Neuron (in vitro differentiated cells): ENCODE results near the gene TAS2R39.
"Not testable (repeated sequence)": the region's sequence is repeated elsewhere in the genome, so short reads cannot be mapped to it uniquely, and the experiment has no call there.

Experiments used
- H2AFZ ChIP-seq: one replicate; pipeline ENCODE4 v1.6.1; 2013; ENCODE audit warnings: low read depth, mild to moderate bottlenecking, inconsistent platforms, low read length, moderate library complexity
- H3K27me3 ChIP-seq: one replicate; pipeline ENCODE4 v1.6.1; 2013; ENCODE audit warnings: low read length; ENCODE audit not compliant: insufficient read depth
- H3K36me3 ChIP-seq: one replicate; pipeline ENCODE4 v1.6.1; 2013; ENCODE audit warnings: low read length; ENCODE audit not compliant: insufficient read depth
- H3K4me1 ChIP-seq: one replicate; pipeline ENCODE4 v1.6.1; 2013; ENCODE audit warnings: low read length; ENCODE audit not compliant: insufficient read depth
- H3K4me3 ChIP-seq: 2 replicates; pipeline ENCODE4 v1.5.1; 2013; ENCODE audit warnings: mild to moderate bottlenecking, low read length, moderate library complexity
- H3K9me3 ChIP-seq: one replicate; pipeline ENCODE4 v1.6.1; 2013; ENCODE audit warnings: low read length

Gene TAS2R39

DNA sequence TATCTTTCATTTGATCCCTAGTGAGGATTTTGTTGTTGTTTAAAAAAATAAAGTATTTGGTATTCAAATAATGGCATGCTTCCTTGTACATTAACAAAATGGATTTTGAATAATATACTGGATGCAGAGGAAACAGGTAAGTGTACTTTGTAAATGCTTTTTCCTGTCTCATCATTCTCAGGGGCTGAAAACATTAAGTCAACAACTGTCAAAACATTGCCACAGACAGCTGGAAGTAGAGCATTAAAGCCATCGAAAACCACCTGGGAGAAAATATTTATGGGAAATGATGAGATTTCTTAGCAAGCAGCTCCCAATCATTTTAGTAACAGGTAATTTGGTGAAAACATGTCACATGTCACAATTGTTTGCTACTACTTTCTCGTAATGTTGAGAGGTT is 10.7 kb downstream of the TAS2R39 start:
- Histone ChIP-seq H2AFZ (no peak overlapping the region), H3K4me1 (no peaks in the 10 kb centered on the region), H3K27me3 (no peaks in the 10 kb centered on the region), H3K36me3 (no peaks in the 10 kb centered on the region), H3K4me3 (no peak overlapping the region), H3K9me3 (no peaks in the 10 kb centered on the region)

- H3K4me1 ChIP-seq: peaks cover 6% of the 10 kb centered on the region
- no peaks in the 10 kb centered on the region for H3K36me3 ChIP-seq
- H3K4me3 ChIP-seq: no peak overlapping the region
- H3K9me3 ChIP-seq: no peaks in the 10 kb centered on the region
- H3K27me3 ChIP-seq: no peaks in the 10 kb centered on the region
- H2AFZ ChIP-seq: no peak overlapping the region
Observed at GRCh38 chr7:143199040-143199439, 15.8 kb downstream of the TAS2R39 start.

DNA sequence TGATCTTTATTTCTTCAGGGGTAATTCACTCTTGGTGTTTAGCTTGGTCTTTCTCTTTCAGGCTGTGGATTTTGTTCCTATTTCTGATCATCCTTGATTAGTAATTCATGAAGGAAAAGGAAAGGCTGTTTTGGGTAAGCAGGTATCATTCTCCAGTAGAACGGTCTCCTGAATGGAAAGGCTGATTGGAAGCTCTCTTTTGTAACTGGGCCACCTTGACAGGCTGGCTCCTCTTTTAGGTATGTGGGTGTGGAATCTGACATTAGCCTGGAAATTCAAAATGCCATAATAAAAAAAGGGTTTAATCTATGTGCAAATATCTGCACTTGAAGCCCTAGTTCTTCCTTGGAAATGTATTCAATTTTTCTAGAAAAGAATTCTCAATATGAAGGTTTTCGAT is 18.9 kb downstream of the TAS2R39 start:
- H3K27me3 ChIP-seq: no peaks in the 10 kb centered on the region
- no peaks in the 10 kb centered on the region for H3K36me3 ChIP-seq
- H2AFZ ChIP-seq: no peak overlapping the region
- H3K9me3 ChIP-seq: no peaks in the 10 kb centered on the region
- no peak overlapping the region for H3K4me3 ChIP-seq
- peaks cover 6% of the 10 kb centered on the region for H3K4me1 ChIP-seq

GRCh38 chr7:143203386-143203785 is 20.2 kb downstream of the TAS2R39 start:
- no peaks in the 10 kb centered on the region for H3K9me3 ChIP-seq
- peaks cover 6% of the 10 kb centered on the region for H3K4me1 ChIP-seq
- H3K4me3 ChIP-seq: no peak overlapping the region
- H2AFZ ChIP-seq: no peak overlapping the region
- H3K27me3 ChIP-seq: no peaks in the 10 kb centered on the region
- no peaks in the 10 kb centered on the region for H3K36me3 ChIP-seq

DNA sequence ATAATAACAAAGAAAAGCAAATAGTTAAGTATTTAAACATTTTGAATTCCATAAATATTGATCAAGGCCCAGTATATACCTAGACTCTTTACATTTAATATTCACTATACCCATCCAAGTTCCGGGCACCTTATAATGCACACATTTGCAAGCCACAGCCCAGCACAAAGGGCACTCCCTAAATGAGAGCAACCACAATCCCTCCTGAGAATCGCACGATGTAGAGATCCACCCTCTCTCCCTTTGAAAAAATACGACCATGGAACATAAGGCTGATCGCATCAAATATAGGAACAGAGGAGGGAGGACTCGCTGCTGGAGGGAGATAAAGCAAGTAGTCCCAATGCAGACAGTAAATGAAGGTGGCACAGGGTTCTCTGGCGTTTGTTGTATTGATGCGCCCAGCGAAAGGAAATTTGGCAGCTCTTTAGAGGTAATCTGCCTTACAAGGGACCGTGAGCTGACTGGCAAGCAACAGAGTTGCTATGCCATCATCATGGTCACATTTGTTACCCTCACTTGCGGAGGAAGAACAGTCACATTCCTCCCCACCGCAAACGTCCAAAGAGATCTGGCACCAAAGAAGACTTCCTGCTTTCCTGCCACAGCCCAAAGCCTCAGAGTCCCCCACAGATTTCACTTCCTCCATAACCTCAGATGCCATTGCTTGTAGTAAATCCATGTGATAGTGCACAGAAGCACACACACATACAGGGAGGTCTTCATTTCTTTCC is 22.5 kb downstream of the TAS2R39 start:
- peaks cover 6% of the 10 kb centered on the region for H3K4me1 ChIP-seq
- no peaks in the 10 kb centered on the region for H3K27me3 ChIP-seq
- H3K9me3 ChIP-seq: no peaks in the 10 kb centered on the region
- no peak overlapping the region for H2AFZ ChIP-seq
- no peak overlapping the region for H3K4me3 ChIP-seq
- H3K36me3 ChIP-seq: no peaks in the 10 kb centered on the region

- H2AFZ ChIP-seq: no peak overlapping the region
- H3K27me3 ChIP-seq: no peaks in the 10 kb centered on the region
- no peak overlapping the region for H3K4me3 ChIP-seq
- no peaks in the 10 kb centered on the region for H3K36me3 ChIP-seq
- H3K4me1 ChIP-seq: no peaks in the 10 kb centered on the region
- no peaks in the 10 kb centered on the region for H3K9me3 ChIP-seq
Observed at GRCh38 chr7:143210541-143210940, 27.3 kb downstream of the TAS2R39 start.

DNA sequence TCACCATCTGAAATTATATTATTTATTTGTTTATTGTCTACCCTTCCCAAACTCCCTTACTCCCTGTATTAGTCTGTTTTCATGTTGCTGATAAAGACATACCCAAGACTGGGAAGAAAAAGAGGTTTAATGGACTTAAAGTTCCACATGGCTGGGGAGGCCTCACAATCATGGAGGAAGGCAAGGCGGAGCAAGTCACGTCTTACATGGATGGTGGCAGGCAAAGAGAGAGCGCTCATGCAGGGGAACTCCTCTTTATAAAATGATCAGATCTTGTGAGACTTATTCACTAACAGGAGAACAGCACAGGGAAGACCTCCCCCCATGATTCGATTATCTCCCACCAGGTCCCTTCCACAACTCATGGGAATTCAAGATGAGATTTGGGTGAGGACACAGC is 30.3 kb downstream of the TAS2R39 start:
- H3K27me3 ChIP-seq, H3K9me3 ChIP-seq, H3K4me3 ChIP-seq, H2AFZ ChIP-seq, H3K36me3 ChIP-seq, H3K4me1 ChIP-seq: not testable (repeated sequence)

- Histone ChIP-seq H3K9me3 (no peaks in the 10 kb centered on the region), H3K4me1 (no peaks in the 10 kb centered on the region), H3K4me3 (no peak overlapping the region), H3K36me3 (no peaks in the 10 kb centered on the region), H3K27me3 (no peaks in the 10 kb centered on the region), H2AFZ (no peak overlapping the region)
Observed at GRCh38 chr7:143214789-143215679, 31.8 kb downstream of the TAS2R39 start.

DNA sequence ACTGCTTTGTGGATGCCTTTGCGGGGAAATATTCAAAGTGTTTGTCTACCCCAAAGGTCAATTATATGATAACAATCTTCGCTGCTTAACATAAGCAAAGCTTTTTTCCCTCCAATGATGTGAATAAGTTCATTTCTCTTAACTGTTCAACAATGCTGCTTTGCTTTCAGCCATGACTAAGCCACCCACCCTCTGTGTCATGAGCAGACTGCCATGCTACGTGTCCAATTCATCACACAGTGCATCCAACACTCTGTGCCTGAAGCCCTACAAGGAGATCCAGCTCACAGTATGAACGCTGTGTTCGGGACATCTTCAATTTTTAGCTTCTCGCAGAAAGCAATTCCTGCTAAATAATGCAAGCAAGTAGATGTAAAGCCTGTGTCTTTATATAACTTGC is 32.9 kb downstream of the TAS2R39 start:
- Histone ChIP-seq H3K4me3 (no peak overlapping the region), H3K4me1 (no peaks in the 10 kb centered on the region), H2AFZ (no peak overlapping the region), H3K36me3 (no peaks in the 10 kb centered on the region), H3K9me3 (no peaks in the 10 kb centered on the region), H3K27me3 (peaks cover under 1% of the 10 kb centered on the region)

- Histone ChIP-seq H3K9me3 (no peaks in the 10 kb centered on the region), H3K36me3 (no peaks in the 10 kb centered on the region), H3K27me3 (peaks cover 2% of the 10 kb centered on the region), H2AFZ (no peak overlapping the region), H3K4me3 (no peak overlapping the region), H3K4me1 (no peaks in the 10 kb centered on the region)
Observed at GRCh38 chr7:143216686-143217085, 33.5 kb downstream of the TAS2R39 start.

- H2AFZ ChIP-seq: no peak overlapping the region
- no peaks in the 10 kb centered on the region for H3K36me3 ChIP-seq
- H3K27me3 ChIP-seq: peaks cover 2% of the 10 kb centered on the region
- no peak overlapping the region for H3K4me3 ChIP-seq
- no peaks in the 10 kb centered on the region for H3K4me1 ChIP-seq
- H3K9me3 ChIP-seq: no peaks in the 10 kb centered on the region
Observed at GRCh38 chr7:143217806-143218205, 34.6 kb downstream of the TAS2R39 start.

DNA sequence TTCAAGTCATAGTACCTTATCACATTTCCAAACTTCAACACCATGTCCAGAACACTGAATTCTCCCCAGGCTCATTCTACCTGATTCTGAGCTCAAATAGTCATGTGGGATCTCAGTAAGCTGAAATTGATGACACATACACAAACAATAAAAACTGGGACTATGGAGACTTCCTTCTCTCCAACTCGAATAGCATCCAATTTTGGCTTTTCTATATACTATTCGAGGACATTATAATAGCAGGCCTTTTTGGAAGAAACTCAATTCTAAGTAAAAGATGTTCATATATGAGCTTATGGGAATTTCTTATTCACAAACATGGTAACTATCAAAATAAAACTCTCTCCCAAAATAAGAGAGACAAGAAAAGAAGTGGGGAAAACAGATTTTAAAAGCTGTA is 38.1 kb downstream of the TAS2R39 start:
- Histone ChIP-seq H3K4me3 (no peak overlapping the region), H2AFZ (no peak overlapping the region), H3K27me3 (peaks cover 7% of the 10 kb centered on the region), H3K9me3 (no peaks in the 10 kb centered on the region), H3K36me3 (no peaks in the 10 kb centered on the region), H3K4me1 (no peaks in the 10 kb centered on the region)

- Histone ChIP-seq H3K27me3 (peaks cover 7% of the 10 kb centered on the region), H2AFZ (no peak within 1 kb of the TSS), H3K9me3 (no peaks in the 10 kb centered on the region), H3K4me1 (no peaks in the 10 kb centered on the region), H3K36me3 (no peaks in the 10 kb centered on the region), H3K4me3 (no peak within 1 kb of the TSS)
Observed at GRCh38 chr7:143221737-143222136, 38.5 kb downstream of the TAS2R39 start, which contains the start of gene TAS2R40. Gene TAS2R40 (plus strand): TSS chr7:143222037. CDS start chr7:143222079, 42 bp downstream.
